Fibroblast of skin of right biceps (primary cell): ENCODE measurements around the gene AGBL5.

ENCODE experiments used
- DNase-seq: peaks from one replicate; pipeline ENCODE4 v3.0.0-alpha.2; 2013

AGBL5 gene

GRCh38 chr2:27050996-27051901 is at the start of gene AGBL5:
Gene AGBL5, plus strand, starts transcription at chr2:27051668. Its CDS starts 1,291 bp downstream, at chr2:27052959.
- peak; percentile 92 for DNase-seq

GRCh38 chr2:27001950-27002349 is 49.5 kb upstream of the AGBL5 start:
- no peak for DNase-seq

- DNase-seq = no peak
These were observed 48.5 kb upstream of the AGBL5 start for GRCh38 chr2:27003007-27003406.

- peak; percentile 50 for DNase-seq
These were observed 47.6 kb upstream of the AGBL5 start for GRCh38 chr2:27003857-27004256.

GRCh38 chr2:27006602-27007415 is 44.7 kb upstream of the AGBL5 start:
- DNase-seq = no peak

- DNase-seq = no peak
These were observed 43.8 kb upstream of the AGBL5 start for GRCh38 chr2:27007416-27008374.

GRCh38 chr2:27008678-27009077 is 42.8 kb upstream of the AGBL5 start:
- no peak for DNase-seq

GRCh38 chr2:27009083-27009482 is 42.4 kb upstream of the AGBL5 start:
- DNase-seq = no peak

- DNase-seq = no peak
These were observed 41.8 kb upstream of the AGBL5 start for GRCh38 chr2:27009716-27010115.

- DNase-seq = peak; percentile 38
These were observed 41.3 kb upstream of the AGBL5 start for GRCh38 chr2:27010139-27010538.

GRCh38 chr2:27013738-27014137 is 37.7 kb upstream of the AGBL5 start:
- no peak for DNase-seq

GRCh38 chr2:27014771-27015433 is 36.6 kb upstream of the AGBL5 start:
- DNase-seq = no peak

GRCh38 chr2:27016801-27017325 is 34.6 kb upstream of the AGBL5 start:
- DNase-seq = peak; percentile 73

GRCh38 chr2:27018142-27018541 is 33.3 kb upstream of the AGBL5 start:
- no peak for DNase-seq

- no peak for DNase-seq
These were observed 32.0 kb upstream of the AGBL5 start for GRCh38 chr2:27019459-27019858.

GRCh38 chr2:27019931-27020855 is 31.3 kb upstream of the AGBL5 start:
- no peak for DNase-seq

- peak; percentile 15 for DNase-seq
These were observed 30.0 kb upstream of the AGBL5 start for GRCh38 chr2:27021253-27022049.

- no peak for DNase-seq
These were observed 27.7 kb upstream of the AGBL5 start for GRCh38 chr2:27023740-27024139.

- no peak for DNase-seq
These were observed 27.3 kb upstream of the AGBL5 start for GRCh38 chr2:27024188-27024587.

GRCh38 chr2:27024812-27025211 is 26.7 kb upstream of the AGBL5 start:
- DNase-seq = no peak
